K562 (cell line): ENCODE measurements around the gene ACOX1. TPM values are rescaled to one million over a fixed set of nuclear protein-coding genes. Genes with fewer than 3 reads are reported as not detected.

Experiments used
- ARID1B ChIP-seq: fragments of 450-650 bp; IDR thresholded peaks from 2 replicates; pipeline ENCODE4 v1.6.1; 2016; ENCODE audit warnings: antibody characterized with exemption, mild to moderate bottlenecking, inconsistent platforms
- ATF7 ChIP-seq: fragments of 450-650 bp; IDR thresholded peaks from 2 replicates; pipeline ENCODE4 v1.7.1; 2014; ENCODE audit warnings: mild to moderate bottlenecking, moderate library complexity
- CBFA2T2 ChIP-seq: fragments of 450-650 bp; conservative IDR thresholded peaks from 2 replicates; pipeline ENCODE4 v1.6.1; 2017; ENCODE audit warnings: mild to moderate bottlenecking
- DPF2 ChIP-seq: fragments of 450-650 bp; IDR thresholded peaks from 2 replicates; pipeline ENCODE4 v1.6.1; 2016
- E2F5 ChIP-seq: sonication (generic); formaldehyde crosslinking; IDR thresholded peaks from 2 replicates; pipeline ENCODE4 v1.8.0; 2022; ENCODE audit warnings: mild to moderate bottlenecking, missing genetic modification reagents
- ETV1 ChIP-seq: fragments of 450-650 bp; conservative IDR thresholded peaks from 2 replicates; pipeline ENCODE4 v1.6.1; 2016; ENCODE audit warnings: missing genetic modification characterization, control low read depth, low read depth, missing compliant biosample characterization
- EWSR1 ChIP-seq: fragments of 450-650 bp; IDR thresholded peaks from 2 replicates; pipeline ENCODE4 v1.6.1; 2018; ENCODE audit warnings: borderline replicate concordance, mild to moderate bottlenecking, low read depth, moderate library complexity; ENCODE audit not compliant: partially characterized antibody
- JUN ChIP-seq, 2 experiments: sonication (generic) in 1 of 2; formaldehyde crosslinking in 1 of 2; IDR thresholded peaks; 2 replicates each; pipeline versions ENCODE4 v1.6.1 to v1.8.0; 2012 to 2022; ENCODE audit warnings: borderline replicate concordance in 2 of 2, mild to moderate bottlenecking in 2 of 2, improper control_type of control experiment in 1 of 2, low read depth in 1 of 2, low read length in 1 of 2, missing genetic modification reagents in 1 of 2
- JUND ChIP-seq, 2 experiments: IDR thresholded peaks; 2 replicates in 1 of 2; 3 replicates in 1 of 2; pipeline ENCODE4 v1.6.1; 2011; ENCODE audit warnings: borderline replicate concordance in 2 of 2, low read depth in 2 of 2, low read length in 2 of 2, improper control_type of control experiment in 1 of 2, missing biosample characterization in 1 of 2, missing genetic modification characterization in 1 of 2, missing genetic modification reagents in 1 of 2
- KLF6 ChIP-seq: fragments of 250-450 bp; sonication (Bioruptor Pico); IDR thresholded peaks from 2 replicates; pipeline ENCODE4 v1.4.0; 2020; ENCODE audit warnings: mild to moderate bottlenecking, moderate library complexity, borderline replicate concordance
- L3MBTL2 ChIP-seq: fragments of 450-650 bp; IDR thresholded peaks from 2 replicates; pipeline ENCODE4 v1.6.1; 2016; ENCODE audit warnings: mild to moderate bottlenecking, moderate library complexity
- MAX ChIP-seq: sonication (generic); formaldehyde crosslinking; IDR thresholded peaks from 2 replicates; pipeline ENCODE4 v1.9.0; 2022; ENCODE audit warnings: mild to moderate bottlenecking, missing genetic modification reagents
- MED1 ChIP-seq: sonication (generic); formaldehyde crosslinking; IDR thresholded peaks from 2 replicates; pipeline ENCODE4 v1.8.1; 2023; ENCODE audit warnings: missing genetic modification reagents, borderline replicate concordance
- MIER1 ChIP-seq: fragments of 450-650 bp; IDR thresholded peaks from 2 replicates; pipeline ENCODE4 v1.6.1; 2016; ENCODE audit warnings: antibody characterized with exemption, mild to moderate bottlenecking, low read depth
- NCOA4 ChIP-seq: fragments of 450-650 bp; IDR thresholded peaks from 2 replicates; pipeline ENCODE4 v1.6.1; 2018; ENCODE audit warnings: mild to moderate bottlenecking; ENCODE audit not compliant: partially characterized antibody
- RAD51 ChIP-seq: fragments of 450-650 bp; IDR thresholded peaks from 2 replicates; pipeline ENCODE4 v1.7.1; 2016; ENCODE audit warnings: low read depth, mild to moderate bottlenecking, borderline replicate concordance
- RCOR1 ChIP-seq, 2 experiments: IDR thresholded peaks; 2 replicates each; pipeline ENCODE4 v1.6.1; 2012; ENCODE audit warnings: low read depth in 2 of 2, low read length in 2 of 2, borderline replicate concordance in 1 of 2, improper control_type of control experiment in 1 of 2
- VEZF1 ChIP-seq: fragments of 200-800 bp; sonication (Bioruptor generic); IDR thresholded peaks from 2 replicates; pipeline ENCODE4 v1.6.1; 2017; ENCODE audit warnings: missing genetic modification characterization, missing compliant biosample characterization
- ZNF277 ChIP-seq: fragments of 250-450 bp; sonication (Bioruptor Pico); IDR thresholded peaks from 2 replicates; pipeline ENCODE4 v1.8.0; 2022; ENCODE audit warnings: inconsistent platforms, mild to moderate bottlenecking, moderate library complexity, borderline replicate concordance
- ZNF384 ChIP-seq: IDR thresholded peaks from 2 replicates; pipeline ENCODE4 v1.6.1; 2012; ENCODE audit warnings: low read depth, low read length, improper control_type of control experiment
- ZNF785 ChIP-seq: fragments of 250-450 bp; sonication (Bioruptor Pico); IDR thresholded peaks from 2 replicates; pipeline ENCODE4 v1.4.0; 2020; ENCODE audit warnings: mild to moderate bottlenecking
- polyA plus RNA-seq, 8 experiments: library from polyadenylated mRNA; depleted of rRNA in 4 of 8; stranded (reverse) in 5 of 8; unstranded in 3 of 8; fragments of >200 nt; fragmentation: Nextera tagmentation in 2 of 8; fragmentation: Illumina TruSeq in 1 of 8; extraction: Ambion mirVana in 2 of 8; extraction: Trizol in 1 of 8; gene quantifications; 2 replicates each; pipeline versions ENCODE4 v1.2.1 to v1.2.3, GENCODE V29; 2011 to 2014; ENCODE audit warnings: inconsistent platforms in 1 of 8, missing spikeins in 1 of 8
- total RNA-seq, 7 experiments: library from RNA; depleted of rRNA in 6 of 7; stranded (reverse); fragments of >200 nt in 6 of 7; fragmentation: Illumina TruSeq in 2 of 7; extraction: Trizol in 2 of 7; gene quantifications; 2 replicates each; pipeline versions ENCODE4 v1.2.1 to v1.2.3, GENCODE V29; 2011 to 2021; ENCODE audit warnings: low replicate concordance in 1 of 7

ACOX1 gene
- total and polyA plus RNA-seq, 9 of the 15 experiments (the other 6 are each of a cell fraction or from before 2014, with no cell fraction given), result 7.8 to 24.1 (median 14.5) TPM

- TF ChIP-seq EWSR1 (no peak), NCOA4 (no peak), KLF6 (CRISPR knock-in tag) (no peak), L3MBTL2 (peak; percentile 46; the same call in 1 of the 2 replicates), DPF2 (peak; percentile 68; the same call in 1 of the 2 replicates), MIER1 (no peak), CBFA2T2 (0 out of 2 replicates have a peak, but pooled peaks have one; percentile 1), JUN (IDR thresholded peaks at IDR 0.05; ENCODE audit: borderline replicate concordance, low read depth, low read length) (peak; percentile 38; the same call in 1 of the 2 replicates), JUN (CRISPR knock-in tag; IDR thresholded peaks at IDR 0.05; ENCODE audit: borderline replicate concordance) (no peak), E2F5 (CRISPR knock-in tag) (no peak), ARID1B (peak; percentile 58), ZNF384 (no peak), ATF7 (0 out of 2 replicates have a peak, but pooled peaks have one; percentile 36), ZNF277 (CRISPR knock-in tag) (no peak), RCOR1 (IDR thresholded peaks at IDR 0.05; ENCODE audit: borderline replicate concordance in 1 of 2, low read depth in 2 of 2, low read length in 2 of 2) (peak in 1 of 2 experiments; percentile 9; a peak in 1 of 4 replicates), RAD51 (0 out of 2 replicates have a peak, but pooled peaks have one; percentile 30), MED1 (CRISPR knock-in tag) (no peak), ETV1 (tag) (no peak), ZNF785 (CRISPR knock-in tag) (no peak), VEZF1 (CRISPR knock-in tag) (peak; percentile 85), MAX (CRISPR knock-in tag) (peak; percentile 18; the same call in 1 of the 2 replicates), JUND (IDR thresholded peaks at IDR 0.05; ENCODE audit: borderline replicate concordance, low read depth, low read length) (peak; percentile 85), JUND (tag; IDR thresholded peaks at IDR 0.05; ENCODE audit: borderline replicate concordance, low read depth, low read length) (peak; percentile 86; the same call in 2 of the 3 replicates)
Observed at GRCh38 chr17:75983501-75984181, 4.7 kb upstream of the ACOX1 start (continued).
